ENCODE measurements around the gene TLR8.

Gene TLR8

GRCh38 chrX:12966151-12966550, 59.7 kb downstream of the TLR8 start:
- no peak for DNase-seq (ENCODE audit: low spot score)

- DNase-seq (ENCODE audit: low spot score), result no peak
Observed at GRCh38 chrX:12967711-12968465, 61.5 kb downstream of the TLR8 start.

GRCh38 chrX:12970691-12971202, 64.3 kb downstream of the TLR8 start:
- peak; percentile 75 for DNase-seq (ENCODE audit: low spot score)

DNA sequence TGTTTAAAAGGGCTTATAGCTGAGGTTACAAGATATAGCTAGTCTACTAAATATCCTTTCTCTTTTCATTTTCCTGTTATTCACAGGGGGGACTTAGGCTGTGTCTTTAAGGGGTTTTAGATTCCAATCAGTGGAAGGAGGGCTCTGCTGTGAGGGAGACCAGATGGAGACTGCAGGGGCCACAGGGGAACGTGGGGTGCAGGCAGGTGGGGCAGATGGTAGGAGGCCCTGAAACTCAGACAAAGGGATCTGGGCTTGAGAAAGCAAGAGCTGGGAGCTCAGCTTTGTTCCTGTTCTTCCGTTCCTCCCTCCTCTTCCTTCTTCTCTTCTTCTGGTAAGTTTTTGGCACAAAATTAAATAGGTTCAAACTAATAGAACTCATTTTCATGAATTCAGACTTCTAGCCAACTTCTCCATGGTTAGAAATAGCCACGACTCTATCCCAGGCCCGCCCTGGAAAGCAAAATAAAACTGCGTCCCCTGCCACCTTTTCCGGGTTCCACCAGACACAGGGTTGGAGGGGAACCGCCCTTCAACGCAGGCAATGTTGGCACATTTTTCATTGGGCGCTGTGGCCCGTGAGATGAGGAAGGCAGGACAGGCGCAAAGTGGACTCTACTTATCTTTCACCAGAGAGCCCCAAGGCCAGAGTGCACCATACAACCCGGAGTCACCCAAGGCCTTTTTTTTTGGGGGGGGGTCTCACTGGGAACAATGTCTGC, 65.0 kb downstream of the TLR8 start:
- peak; percentile 57 for DNase-seq (ENCODE audit: low spot score)

DNA sequence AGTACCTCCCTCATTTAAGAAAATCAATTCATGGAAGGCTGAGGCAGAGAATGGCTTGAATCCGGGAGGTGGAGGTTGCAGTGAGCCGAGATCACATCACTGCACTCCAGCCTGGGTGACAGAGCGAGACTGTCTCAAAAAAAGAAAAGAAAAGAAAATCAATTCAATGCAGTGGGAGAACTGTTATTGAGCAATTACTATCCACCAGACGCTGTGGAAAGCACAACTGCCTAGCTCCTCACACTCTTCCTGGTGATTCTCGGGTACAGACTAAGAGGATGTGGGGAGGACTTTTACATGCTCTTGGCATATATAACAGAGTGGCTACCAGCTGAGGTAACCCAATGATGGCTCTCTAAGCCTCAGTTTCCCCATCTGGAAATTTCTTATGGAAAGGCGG, 65.8 kb downstream of the TLR8 start:
- DNase-seq (ENCODE audit: low spot score), result no peak
